Stimulated activated CD8-positive, alpha-beta memory T cell treated with anti-CD3 and anti-CD28 coated beads, Interleukin-2, amount 100 ng/mL, for 48 hours (primary cell): ENCODE measurements around the gene OCSTAMP.
A peak's percentile ranks its signal among the peaks of the same experiment; 100 is the strongest.

Source experiments
- DNase-seq, 2 donors: peaks; one replicate each; pipeline ENCODE4 v3.0.0-alpha.2; 2020; ENCODE audit warnings: low read depth in 2 of 2

Gene OCSTAMP

DNA sequence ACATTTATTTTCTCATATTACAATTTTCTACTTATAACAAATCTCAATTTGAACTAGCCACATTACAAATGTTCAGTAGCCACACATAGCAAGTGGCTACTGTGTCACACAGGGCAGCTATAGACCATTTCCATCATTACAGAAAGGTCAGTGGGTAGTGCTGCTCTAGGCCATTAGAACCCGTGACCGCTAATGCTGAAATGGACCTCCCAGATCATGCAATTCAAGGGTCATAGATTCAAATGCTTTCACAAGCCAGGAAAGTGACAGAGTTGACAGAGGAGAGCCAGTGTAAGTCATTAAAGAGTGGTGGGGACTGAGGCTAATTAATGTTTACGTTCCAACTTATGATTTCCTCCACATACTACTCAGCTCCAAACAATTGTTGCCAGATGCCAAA lies 3.5 kb upstream of the OCSTAMP start:
- no peak for DNase-seq

DNA sequence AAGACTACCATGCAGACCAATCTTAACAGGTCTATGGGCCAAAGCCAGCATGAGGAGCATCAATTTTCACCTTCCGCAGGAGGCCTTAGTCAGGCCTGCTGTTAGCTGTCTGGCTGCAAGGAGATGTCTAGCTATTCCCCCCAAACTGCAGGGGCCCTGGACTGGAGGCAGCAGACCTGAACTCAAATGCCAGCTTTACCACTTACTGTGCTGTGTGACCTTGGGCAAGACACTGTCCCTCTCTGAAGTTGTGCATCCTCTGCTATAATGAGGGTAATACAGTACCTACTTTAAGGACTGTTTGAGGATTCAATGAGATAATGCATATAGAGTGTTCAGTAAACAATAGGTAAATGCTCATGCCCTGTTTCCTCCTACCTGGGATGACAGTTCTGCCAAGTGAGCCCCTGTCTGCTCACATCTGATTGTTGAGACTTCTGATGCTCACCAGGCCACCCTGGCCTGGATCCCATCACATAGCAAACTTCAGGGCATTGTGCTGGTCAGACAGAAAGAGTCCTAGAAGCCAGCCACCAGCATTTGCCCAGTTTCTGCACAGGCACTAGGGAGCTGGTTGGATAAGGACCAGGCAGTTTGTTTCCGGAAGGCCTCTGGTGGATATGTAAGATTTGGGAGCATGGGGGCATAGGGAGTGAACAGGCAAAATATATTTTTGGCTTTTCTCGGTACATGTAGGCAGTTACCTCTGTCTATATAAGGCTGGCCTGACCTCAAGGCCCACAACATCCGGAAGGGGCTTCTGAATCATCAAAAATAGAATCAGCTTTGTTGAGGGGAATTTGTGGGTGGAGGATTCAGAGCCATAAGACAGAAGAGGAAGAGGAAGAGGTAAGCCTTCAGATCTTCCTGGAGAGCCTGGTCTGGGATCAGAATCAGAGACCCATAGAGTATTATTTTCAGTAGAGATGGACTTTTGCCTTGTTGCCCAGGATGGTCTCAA lies 2.3 kb upstream of the OCSTAMP start:
- peak; percentile 31 to 33 for DNase-seq

DNA sequence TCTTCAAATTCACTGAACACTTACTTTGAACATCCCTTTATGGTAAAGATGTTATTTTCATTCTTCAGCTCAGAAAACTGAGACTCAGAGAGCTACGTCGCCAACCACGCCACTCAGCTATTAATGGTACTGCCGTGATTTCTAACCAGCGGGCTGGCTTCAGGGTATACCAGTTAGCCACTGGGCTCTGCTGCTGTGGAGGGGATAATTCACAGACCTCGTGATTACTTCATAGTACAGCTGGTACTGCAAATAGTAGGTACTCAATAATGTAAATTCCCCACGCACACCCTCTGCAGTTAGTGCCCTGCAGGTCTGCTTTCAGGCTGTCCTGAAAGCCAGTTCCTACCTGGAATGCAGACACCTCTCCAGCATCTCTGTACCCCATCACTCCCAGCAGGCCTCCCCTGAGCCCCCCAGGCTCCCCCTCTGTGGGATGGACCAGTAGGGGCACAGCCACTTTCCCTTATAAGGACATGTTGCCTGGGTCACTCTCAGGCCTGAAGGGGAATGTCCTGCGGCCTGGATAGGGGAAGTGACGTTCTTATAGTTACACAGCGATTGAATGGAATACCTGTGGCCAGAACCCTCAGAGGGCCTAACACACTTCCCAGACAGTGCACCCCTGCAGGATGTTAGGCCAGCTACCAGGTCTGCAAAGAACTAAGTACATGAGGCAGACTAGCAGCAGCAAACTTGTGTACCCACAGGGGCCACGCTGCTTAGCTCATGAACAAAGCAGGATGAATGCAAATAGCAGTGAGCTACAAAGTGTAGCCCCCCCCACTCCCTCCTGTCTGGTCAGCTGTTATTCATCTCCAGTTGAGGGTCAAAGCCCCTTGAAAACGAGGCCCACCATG lies 1.3 kb upstream of the OCSTAMP start:
- DNase-seq: no peak

DNA sequence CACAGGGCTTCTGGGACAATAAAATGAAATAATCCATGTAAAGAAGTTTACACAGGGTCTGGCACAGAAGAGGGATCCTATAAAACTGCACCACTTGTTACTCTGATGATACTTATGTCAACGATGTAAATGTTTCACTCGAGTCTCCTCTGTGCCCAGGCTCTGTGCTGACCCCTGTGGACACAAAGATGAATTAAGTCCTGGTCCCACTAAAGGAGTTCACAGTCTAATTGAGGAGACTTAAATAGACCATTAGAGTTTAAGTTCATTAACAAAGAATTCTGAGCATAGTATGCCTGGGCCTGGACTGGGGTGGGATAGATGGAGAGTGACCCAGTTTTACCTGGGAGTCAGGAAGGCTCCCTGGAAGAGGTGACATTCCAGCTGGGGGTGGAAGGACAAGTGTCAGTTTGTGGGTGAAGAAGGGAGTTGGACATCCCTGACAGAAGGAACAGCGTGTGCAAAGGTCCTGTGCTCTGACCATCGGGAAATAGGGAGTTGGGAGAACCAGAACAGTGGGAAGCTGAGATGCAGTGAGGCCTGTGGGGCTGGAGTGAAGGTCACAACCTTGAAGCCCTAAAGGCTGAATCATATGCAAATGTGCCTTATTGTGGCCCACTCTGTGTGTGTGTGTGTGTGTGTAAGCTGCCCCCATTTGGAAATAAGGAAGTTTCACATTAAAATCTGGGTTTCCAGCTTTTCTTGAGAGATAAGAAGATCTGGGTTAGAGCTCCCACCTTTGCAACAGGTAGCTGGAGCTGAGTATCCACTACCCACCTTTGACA lies 1.1 kb downstream of the OCSTAMP start:
- DNase-seq: no peak

DNA sequence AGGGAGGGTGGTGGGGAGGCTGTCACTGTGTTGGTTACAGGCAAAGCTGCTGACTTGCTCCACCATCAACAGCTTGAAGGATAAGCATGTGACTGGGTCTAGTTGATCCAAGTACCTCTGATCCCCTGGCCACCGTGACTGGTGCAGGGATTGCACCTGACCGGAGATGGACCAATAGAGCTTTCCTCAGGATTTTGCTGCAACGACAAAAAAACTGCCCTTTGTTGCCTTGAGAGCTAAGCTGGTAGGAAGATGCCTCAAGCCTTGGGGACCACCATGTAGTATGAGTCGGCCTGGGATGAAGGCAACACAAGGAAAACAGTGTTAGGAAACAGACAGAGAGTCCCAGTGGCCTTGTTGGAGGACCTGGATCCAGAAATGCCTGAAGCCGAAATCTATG lies 1.8 kb downstream of the OCSTAMP start:
- DNase-seq: no peak

DNA sequence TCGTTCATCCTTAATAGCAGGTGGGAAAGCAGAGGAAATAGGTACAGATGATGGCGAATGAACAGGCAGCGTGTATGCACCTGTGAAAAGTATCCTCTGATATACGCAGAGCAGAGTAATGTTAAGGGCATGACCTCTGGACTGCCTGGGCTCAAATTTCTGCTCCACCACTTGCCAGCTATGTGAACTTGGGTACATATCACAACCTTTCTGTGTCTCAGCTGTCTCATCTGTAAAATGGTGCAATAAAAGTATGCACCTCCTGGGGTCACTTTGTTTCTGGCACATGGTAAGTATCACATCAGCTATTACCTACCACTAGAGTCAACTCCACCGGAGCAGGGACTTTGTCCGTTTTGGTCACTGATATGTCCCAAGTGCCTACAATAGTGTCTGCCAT lies 2.5 kb downstream of the OCSTAMP start:
- DNase-seq: no peak

DNA sequence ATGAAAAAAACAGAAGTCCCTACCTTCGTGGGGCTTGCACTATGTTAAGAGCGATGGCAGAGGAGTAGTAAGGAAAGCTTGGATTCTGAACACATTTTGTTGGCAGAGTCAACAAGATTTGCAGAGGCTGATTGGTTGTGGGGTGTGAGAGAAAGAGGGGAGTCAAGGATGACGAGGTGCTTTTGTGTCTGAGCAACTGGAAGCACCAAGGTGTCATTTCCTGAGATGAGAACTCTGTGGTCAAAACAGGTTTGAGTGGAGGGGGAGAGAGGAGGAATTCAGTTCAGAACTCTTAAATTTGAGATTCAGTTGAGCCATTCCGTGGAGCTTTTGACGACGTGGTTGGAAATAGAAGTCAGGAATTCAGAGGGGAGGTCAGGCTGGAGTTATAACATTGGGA lies 3.5 kb downstream of the OCSTAMP start:
- DNase-seq: no peak

DNA sequence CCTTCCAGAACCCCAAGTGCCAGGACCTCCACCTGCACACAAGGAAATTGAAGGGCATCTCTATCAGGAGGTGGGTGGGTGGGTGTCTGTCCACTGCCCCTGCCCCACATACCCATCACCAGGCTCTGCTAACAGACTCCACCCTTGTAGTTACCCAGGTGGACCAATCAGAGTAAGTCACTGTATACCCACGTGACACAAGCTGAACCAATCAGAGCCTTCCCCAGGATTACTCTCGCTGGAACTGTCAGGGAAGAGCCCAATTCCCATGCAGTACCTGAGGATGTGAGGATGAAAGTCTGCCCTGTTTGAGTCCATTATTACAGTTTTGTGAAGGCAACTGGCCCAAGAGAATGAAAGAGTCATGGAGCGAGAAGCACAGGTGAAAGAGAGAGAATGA lies 4.2 kb downstream of the OCSTAMP start:
- no peak for DNase-seq

DNA sequence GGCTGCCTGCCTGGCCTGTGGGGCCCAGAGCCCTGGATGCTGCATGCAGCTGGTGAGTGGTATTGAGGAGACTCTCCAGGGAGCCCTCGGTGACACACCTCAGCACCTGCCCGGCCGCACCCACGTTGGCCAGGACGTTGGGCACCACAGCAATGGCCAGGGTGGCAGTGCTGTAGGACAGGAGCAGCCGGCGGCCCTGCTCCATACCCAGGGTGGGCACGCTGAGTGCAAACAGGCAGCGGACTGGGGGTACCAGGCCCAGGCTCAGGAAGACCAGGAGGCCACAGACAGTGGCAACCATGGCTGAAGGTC lies 4.7 kb downstream of the OCSTAMP start:
- no peak for DNase-seq

DNA sequence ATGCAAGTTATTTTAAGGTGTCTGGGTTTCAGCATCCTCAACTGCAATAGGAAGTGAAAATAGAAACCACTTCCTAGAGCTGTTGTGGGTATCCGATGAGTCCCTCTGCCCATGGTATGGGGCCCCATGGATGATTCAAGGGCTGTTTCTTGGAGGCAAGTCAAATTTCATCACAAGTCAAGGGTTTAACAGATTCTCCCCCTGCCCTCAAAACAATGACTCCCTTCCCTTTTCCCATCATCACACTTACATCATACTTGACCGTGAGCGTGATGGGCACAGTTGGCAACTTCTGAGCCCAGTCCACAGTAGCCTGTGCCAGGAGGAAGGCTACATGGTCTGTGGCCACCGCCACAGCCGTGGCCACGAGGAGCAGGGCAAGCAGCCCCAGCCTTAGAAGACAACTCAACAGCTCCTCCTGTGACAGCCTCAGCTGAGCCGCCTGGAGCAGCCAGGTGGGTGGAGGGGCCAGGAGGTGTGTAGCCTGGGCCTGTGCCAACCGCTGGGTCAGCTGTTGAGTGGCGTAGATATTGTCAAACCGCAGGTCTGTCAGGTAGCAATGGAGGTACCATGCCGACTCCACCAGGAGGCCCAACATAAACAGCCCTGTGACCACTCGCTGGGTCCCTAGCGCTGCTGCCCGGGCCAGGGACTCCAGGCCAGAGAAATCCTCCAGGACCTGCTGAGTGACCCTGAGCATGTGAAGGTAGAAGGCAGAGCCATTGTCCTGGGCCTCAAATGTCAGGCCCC lies 5.2 kb downstream of the OCSTAMP start:
- DNase-seq: peak in 1 of 2 donors; percentile 23

DNA sequence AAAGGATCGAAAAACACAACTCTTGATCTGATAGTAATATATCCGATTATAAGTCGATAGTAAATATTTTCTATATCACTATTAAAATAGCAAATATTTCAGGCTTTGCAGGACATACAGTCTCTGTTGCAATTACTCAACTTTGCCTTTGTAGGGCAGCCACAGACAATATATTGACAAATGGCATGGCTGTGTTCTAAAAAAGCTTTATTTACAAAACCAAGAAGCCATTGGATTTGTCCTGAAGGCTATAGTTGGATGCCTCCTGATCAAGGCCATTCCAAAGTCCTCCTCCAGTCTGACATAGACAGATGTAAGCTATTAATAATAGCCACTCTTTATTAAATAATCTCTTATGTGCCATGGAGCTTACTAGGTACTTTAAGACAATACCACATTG lies 5.9 kb downstream of the OCSTAMP start:
- no peak for DNase-seq

DNA sequence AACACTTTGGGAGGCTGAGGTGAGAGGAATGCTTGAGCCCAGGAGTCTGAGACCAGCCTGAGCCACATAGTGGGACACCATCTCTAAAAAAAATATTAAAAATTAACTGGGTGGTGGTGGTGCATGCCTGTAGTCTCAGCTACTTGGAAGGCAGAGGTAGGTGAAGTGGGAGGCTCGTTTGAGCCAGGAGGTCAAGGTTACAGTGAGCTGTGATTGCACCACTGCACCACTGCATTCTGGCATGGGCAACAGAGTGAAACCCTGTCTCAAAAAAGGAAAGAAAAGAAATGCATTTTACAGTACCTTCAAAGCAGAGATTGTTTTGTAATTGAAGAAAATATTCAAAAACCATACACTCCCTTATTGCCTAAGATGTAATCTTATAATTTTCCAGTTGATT lies 6.5 kb downstream of the OCSTAMP start:
- no peak for DNase-seq

DNA sequence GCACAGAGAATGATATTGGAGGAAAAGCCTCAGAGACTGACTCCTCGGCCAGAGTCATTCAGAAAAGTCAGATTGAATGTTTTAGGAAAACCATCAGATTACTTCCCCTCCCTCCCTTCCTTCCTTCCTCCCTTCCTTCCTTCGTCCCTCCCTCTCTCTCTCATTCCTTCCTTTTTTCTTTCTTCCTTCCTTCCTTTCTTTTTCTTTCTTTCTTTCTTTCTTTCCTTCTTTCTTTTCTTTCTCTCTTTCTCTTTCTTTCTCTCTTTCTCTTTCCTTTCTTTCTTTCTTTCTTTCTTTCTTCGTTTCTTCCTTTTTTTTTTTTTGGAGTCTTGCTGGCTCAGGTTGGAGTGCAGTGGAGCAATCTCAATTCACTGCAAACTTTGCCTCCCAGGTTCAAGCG lies 7.4 kb downstream of the OCSTAMP start:
- DNase-seq: no peak

DNA sequence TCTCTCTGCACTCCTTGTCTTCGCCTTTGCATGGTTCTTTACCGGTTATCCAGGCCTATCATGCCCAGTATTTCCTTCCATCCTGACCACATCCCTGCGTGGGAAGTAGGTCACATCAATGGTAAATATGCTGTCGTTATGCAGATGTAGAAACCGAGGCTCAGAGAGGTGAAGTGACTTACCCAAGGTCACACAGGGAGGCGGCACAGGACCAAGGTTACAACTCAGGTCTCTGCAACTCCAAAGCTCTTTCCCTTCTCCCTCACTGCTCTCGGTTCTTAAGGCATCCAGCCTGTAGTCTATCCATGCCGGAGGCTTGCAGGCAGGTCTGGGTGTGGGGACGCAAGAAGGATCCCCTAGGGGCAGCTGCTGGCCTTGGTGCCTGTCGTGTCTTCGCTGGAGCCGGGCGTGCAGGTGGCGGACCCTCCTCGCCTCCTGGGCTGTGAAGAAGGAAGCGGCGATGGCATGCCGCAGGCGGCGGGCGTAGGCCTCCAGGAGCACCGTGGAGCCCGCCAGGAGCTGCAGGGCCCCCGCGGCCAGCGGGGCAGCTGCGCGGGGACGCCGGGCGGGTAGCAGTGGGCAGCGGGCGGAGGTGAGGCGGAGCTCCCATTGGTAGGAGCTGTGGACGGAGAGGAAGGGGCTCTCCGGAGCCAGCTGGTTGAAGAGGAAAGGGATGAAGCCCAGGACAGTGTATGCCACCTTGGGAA lies 9.1 kb downstream of the OCSTAMP start:
- no peak for DNase-seq

DNA sequence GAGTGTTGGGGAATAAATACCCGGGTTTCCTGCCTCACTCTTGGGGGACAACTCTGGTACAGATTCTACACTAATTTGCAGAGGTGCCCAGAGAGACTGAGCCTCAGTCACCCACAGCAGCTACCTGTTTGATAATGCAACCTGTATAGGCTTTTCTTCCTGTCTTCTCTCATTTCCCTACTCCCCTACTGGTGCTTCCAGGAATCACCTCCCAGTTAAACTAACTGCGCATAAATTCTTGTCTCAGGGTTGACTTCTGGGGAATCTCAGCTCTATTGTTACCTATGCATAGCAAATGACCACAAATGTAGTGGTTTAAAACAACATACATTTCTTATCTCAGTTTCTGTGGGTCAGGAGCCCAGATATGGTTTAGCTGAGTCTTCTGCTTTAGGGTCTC lies 11.3 kb downstream of the OCSTAMP start:
- DNase-seq: no peak

DNA sequence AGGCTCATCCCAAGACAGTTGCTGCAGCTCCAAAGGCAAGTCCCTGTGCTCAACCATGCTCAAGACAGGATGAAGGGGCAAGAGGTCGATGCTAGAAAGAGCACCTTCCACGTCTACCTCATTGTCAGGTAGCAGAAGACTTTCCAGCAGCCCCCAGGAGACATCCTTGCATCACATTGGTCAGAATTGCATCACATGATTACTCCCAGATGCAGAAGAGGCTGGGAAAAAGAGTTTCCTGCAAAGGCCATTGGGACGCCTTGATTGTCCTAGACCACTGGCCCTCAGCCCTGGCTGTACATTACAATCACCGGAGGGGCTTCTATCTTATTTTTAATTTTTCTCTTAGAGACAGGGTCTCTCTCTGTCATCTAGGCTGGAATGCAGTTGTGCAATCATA lies 19.8 kb downstream of the OCSTAMP start:
- no peak for DNase-seq

DNA sequence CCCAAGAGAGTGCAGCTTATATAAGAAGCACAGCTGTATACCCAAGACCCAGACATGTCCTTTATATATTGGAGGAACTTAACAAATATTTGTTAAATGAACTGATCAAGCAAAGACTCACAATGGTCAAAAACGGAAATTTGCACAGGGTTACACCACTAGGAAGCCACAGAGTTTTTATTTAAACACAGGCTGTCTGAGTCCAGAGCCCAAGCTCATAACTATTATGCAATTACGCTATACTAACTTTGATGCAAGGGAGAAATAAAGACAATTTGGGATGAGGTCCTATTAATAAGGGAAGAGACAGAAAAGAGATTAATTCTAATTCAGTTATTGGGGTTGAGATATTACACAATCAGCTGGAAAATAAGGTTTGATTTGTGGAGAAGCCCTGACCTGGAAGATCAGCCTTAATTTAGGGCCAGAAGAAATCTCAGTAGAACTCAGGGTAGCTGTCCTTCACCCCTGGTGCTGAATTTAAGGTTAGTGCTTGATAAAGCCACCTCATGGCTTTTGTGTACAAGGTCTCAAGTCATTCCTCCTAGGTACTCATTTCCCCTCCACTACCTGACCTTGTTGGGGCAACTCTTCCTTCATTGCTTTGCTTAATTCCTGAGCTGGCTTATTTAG lies 26.6 kb downstream of the OCSTAMP start:
- DNase-seq: no peak

DNA sequence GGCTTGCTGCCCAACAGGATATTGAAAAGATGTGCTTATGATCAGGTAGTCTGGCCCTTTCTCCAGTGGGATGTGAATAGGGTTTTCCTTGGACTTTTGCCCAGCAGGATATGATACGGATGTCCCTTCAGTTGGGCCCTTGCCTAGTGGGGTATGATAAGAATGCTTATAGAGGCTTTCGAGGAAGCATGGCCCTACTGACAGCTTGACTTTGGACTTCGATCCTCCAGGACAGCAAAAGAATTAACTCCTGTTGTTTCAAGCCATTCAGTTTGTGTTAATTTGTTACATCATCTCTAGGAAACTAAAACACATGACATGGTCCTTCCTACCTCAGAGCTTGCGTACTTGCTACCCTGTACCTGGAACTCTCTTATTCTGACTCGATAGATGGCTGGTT lies 27.3 kb downstream of the OCSTAMP start:
- no peak for DNase-seq

DNA sequence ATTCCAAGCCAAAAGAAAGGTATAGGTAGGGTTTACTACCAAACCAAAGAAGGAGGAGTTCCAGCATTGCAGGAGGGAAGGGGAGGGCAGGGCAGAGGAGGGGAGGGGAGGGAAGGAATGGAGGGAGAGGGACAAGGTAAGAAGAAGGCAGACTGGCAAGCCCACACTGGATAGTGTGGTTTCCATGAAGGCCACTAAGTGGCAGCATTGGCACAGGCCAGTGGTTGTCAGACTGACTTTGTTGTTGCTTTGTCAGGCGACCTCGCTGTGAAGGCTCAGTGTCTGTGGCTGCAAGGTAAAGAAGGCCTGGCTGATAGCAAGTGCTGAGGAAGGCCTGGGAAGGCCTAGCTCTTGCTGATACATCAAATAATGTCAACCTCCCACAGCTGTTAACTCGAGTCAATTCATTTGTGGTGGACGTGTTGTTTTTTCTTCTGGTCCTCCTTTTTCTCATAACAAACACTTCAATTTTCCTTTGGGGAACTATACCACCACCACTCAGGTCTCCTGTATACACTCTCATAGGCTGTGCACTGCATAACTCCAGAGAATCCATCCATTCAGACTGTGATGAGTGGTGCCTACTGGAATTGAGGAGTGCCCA lies 29.4 kb downstream of the OCSTAMP start:
- DNase-seq: peak; percentile 8 to 17

DNA sequence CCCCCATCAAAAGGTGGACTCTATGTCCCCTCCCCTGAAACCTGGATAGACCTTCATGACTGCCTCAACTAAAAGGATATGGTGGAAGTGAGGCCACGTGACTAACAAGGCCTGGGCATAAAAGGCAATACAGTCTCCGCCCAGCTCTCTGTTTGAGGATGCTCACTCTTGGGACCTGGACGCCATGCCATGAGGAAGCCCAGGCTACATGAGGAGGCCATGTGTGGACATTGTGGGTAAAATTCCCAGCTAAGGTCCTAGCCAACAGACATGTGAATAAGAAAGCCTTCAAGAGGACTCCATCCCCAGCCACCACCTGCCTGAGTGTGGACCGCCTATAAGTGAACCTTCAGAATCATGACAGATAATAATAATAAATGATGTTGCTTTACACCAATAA lies 29.9 kb downstream of the OCSTAMP start:
- no peak for DNase-seq
